GM18873 (cell line): ENCODE data around the gene ART3.

Experiments used
- ATAC-seq: cut with Tn5 transposase; IDR thresholded peaks from one replicate; pipeline ENCODE4 v1.9.1; 2021; ENCODE audit warnings: mild to moderate bottlenecking, moderate library complexity, moderate number of reproducible peaks; ENCODE audit not compliant: unreplicated experiment, low FRiP score

ART3 gene

DNA sequence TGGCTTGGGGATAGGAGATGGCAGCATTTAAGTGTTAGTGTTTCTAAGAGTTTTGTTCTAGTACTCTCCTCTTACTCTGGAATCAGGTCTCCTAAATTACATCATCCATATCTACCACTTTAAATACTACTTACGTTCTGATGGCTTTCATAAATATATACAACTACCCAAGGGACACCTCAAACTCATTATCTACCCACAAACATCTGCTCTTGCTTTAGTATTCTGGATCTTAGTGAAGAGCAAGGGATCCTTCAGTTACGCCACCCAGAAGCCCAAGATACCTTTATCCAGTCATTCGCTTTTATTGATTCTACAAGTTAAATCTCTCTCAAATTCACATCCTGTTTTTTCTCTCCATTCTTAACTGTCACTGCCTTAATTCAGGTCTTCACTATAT is 66.7 kb downstream of the ART3 start:
- no peak for ATAC-seq

DNA sequence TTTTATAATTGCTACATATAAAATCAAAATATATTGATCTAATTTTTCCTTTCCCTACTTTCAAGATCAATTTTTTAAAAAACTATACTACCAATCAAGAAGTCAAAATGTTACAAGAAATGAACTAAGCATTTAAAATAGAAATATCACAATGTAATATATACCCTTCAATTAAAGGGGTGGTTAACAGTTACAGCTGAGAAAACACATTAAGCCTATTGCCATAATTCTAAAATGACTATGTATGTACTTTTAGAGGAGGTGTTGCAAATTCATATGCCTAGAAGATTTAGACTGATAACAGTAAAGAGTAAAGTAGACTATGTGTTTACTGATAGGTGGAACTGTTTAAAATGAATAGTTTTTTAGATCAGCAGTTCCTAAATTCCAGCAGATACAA is 70.0 kb downstream of the ART3 start:
- no peak for ATAC-seq

GRCh38 chr4:76147454-76148141 is 73.1 kb downstream of the ART3 start:
- ATAC-seq = peak; percentile 17

- ATAC-seq = peak; percentile 99
These were observed 73.8 kb downstream of the ART3 start, which contains the start of gene NUP54 for GRCh38 chr4:76148142-76148865. Gene NUP54, minus strand, starts transcription at chr4:76148397. Its CDS starts 23 bp downstream, at chr4:76148374.

DNA sequence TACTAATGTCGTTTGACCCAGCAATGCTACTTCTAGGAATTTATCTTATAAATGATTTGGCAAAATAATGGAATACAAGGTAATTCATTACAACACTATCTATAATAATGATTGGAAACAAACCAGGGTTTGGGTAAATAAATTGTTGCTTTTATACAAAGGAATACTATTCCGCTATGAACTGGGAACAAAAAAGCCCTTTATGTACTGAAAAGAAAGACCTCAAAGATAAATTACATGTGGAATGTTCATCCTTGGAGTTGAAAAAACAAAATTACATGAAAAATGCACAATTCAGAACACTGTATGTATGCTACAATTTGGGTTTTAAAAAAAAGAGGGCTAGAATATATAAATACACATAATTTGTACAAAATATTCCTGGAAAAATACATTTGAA is 78.8 kb downstream of the ART3 start:
- no peak for ATAC-seq

GRCh38 chr4:76155979-76156378 is 81.5 kb downstream of the ART3 start:
- ATAC-seq = no peak

DNA sequence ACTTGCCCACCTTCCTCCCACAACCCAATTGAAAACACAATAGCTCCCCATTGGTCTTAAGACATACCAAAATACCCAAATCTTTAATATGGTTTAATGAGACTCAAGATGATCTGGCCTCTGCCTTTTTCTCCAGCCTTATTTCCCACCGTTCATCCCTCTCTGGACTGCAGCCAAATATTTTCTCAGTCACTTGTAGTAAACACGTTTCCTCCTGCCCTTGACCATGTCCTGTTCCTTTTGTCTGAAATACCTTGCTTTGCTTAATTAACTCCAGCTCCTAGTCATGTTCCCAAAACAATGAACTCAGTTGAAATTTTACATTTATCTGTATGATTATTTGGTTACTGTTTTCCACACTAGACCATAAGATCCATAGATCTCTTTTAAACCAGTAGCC is 82.1 kb downstream of the ART3 start:
- no peak for ATAC-seq

- no peak for ATAC-seq
These were observed 85.8 kb downstream of the ART3 start for GRCh38 chr4:76160355-76160754.
